Stimulated activated CD8-positive, alpha-beta memory T cell treated with anti-CD3 and anti-CD28 coated beads, Interleukin-12 subunit alpha, Interleukin-12 subunit beta, amount 100 ng/mL, for 4 hours (primary cell): ENCODE results near the gene BSDC1.
"Not testable (repeated sequence)": the region's sequence is repeated elsewhere in the genome, so short reads cannot be mapped to it uniquely, and the experiment has no call there.

Source experiments
- DNase-seq: peaks from one replicate; pipeline ENCODE4 v3.0.0-alpha.2; 2020; ENCODE audit warnings: low read depth

BSDC1 gene, protein sequence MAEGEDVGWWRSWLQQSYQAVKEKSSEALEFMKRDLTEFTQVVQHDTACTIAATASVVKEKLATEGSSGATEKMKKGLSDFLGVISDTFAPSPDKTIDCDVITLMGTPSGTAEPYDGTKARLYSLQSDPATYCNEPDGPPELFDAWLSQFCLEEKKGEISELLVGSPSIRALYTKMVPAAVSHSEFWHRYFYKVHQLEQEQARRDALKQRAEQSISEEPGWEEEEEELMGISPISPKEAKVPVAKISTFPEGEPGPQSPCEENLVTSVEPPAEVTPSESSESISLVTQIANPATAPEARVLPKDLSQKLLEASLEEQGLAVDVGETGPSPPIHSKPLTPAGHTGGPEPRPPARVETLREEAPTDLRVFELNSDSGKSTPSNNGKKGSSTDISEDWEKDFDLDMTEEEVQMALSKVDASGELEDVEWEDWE

DNA sequence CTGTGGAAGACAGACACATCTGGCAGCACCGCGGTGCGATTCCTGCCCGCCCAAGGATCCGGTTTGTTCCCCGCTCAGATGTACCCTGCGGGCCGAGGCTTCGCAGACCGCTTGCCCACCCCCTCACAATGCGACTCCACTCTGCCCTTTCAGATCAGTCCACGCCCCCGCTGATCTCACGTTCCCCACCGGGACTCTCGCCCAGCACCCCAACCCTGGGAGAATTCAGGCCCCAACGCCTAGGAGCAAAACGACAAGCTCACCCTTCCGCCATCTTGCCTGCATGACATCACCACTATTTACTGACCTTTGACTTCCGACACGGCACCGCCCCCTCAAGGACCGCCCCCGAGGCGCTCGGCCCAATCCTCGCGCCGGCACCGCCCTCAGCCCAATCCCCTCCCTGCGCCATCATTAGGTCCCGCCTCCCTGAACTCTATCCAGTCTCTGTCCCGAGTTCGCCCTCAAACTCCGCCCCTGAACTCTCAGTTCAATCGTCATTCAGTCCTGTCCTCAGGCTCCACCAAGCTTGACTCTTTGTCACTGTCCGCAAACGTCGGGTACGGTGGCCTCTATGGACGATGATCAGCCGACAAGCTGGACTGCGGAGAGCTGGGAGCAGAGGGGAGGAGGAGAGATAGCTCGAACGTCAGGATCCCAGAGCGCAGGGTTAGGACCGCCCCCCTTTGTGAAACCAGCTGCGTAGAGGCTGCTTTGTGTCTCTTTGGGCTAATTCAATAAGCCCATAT lies at the start of gene BSDC1:
Gene BSDC1 (minus strand): TSS at position 301 of the 749 bp plus-strand sequence. CDS start 27 bp downstream, at position 274.
- DNase-seq: peak; percentile 93

GRCh38 chr1:32441467-32441866 lies 47.2 kb upstream of the BSDC1 start:
- DNase-seq: not testable (repeated sequence)

- not testable (repeated sequence) for DNase-seq
Measured at GRCh38 chr1:32438777-32439176, 44.5 kb upstream of the BSDC1 start.

DNA sequence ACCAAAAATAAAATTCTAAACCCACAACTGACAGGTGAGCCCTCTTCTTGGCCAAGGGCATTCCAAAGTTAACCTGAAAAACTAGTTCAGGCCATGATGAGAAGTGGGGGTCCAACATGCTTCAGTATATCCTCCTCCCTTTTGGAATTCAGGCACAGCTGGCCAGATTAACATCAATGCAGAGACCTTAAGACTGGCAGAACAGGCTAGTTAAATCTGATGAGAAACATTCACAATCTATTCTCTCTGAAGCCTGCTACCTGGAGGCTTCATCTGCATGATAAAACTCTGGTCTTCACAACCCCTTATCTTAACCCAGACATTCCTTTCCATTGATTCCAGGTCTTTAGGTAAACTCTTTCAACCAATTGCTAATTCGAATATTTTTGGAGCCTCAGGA lies 43.9 kb upstream of the BSDC1 start:
- no peak for DNase-seq

DNA sequence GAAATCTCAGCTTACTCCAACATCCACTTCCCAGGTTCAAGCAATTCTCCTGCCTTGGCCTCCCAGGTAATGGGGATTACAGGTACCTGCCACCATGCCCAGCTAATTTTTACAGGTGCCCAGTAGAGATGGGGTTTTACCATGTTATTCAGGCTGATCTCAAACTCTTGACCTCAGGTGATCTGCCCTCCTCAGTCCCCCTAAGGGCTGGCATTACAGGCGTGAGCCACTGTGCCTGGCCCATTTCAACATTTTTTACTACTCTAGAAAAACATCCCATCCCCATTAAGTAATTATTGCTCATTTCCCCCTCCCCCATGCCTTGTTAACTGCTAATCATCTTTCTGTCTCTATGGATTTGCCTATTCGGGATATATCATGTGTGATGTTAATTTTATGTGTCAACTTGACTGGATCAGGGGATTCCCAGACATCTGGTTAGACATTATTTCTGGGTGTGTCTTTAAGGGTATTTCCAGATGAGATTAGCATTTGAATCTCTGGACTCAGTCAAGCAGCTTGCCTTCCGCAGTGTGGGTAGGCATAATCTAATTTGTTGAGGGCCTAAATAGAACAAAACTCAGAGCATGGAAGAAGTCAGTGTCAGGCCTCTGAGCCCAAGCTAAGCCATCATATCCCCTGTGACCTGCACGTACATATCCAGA lies 37.6 kb upstream of the BSDC1 start:
- no peak for DNase-seq

DNA sequence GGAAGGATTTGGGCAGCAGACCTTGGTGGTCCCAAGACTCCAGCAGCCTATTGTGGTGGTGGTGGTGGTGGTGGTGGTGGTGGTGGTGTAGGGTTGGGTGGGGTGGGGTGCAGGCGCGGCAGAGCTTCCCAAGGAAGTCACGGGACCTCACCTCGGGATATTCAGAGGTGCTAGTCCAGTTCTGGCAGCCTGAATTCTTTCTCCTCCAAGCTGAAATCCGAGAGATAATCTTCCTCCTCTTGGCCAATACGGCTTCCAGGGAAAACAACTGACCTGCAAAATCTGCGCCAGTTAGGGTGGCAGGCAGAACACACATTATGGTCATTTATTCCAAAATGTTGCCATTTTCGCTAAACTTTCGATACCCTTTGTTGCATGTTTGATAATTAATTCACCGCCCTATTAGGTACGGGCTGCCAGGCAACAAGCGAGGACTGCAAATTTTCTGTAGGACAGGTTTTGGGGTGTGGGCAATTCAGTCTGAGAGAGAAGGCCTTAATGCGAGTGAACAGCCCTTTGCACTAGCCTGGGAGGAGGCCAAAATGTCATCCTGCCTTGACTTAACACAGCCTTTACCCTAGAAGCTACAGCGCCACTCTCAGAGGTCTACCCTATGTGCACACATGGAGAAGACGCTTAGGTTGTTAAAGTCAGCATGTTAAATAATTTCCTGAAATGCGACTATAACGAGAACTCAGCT lies 33.2 kb upstream of the BSDC1 start:
- DNase-seq: no peak

- DNase-seq: no peak
Measured at GRCh38 chr1:32426489-32427255, 32.4 kb upstream of the BSDC1 start.

GRCh38 chr1:32421775-32422174 lies 27.5 kb upstream of the BSDC1 start:
- no peak for DNase-seq

DNA sequence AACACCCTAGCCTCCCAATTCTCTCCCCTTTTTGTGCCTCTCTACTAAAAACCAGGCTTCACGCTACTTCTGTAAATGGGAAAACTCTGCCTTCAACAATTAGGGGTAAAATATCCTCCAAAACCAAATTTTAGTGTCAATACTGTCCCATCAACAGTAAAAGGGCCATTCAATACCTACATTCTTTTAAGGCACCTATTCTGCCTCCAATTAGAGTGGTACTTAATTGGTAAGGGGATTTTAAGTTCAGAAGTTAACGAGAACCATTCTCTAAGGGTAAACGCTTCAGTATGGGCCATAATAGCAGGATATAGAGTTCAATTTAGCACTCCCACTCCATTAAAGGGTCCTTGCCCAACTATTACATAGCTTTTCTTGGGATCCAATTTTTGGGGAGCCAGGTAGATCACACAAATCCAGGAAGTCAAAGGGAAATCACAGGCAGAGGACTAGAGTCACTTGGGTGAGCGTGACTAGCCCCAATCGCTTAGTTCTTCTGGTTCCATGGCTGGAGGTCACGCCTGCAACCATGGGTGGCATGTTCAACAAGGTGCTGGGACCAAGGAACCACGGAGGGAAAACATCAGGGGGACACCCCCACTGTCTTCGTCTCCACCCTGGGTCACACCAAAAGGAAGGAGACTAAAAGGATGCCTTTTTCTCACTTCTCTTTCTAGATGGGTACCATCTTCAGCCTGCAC lies 20.1 kb upstream of the BSDC1 start:
- no peak for DNase-seq

- DNase-seq: peak; percentile 25
Measured at GRCh38 chr1:32413507-32414185, 19.4 kb upstream of the BSDC1 start.

DNA sequence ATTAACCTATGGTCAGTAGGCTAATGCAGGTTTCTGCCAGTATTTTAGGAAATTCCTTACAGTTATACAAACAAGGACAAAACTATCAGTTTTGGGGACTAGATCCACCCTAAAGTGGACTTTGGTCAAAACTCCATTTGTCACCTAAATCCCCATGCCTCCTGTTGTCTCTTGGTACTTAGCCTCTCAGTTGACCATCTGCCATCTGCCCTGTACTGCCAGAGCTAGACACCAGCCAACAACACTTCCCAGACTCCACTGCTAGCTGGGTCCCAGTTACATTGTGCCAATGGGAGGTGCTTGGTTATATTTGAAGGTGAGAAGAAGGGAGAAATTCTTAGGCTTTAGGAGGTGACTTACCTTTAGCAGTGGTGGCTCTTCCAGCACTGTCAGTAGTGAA lies 17.0 kb upstream of the BSDC1 start:
- no peak for DNase-seq

GRCh38 chr1:32406629-32407111 lies 12.4 kb upstream of the BSDC1 start:
- DNase-seq: no peak

DNA sequence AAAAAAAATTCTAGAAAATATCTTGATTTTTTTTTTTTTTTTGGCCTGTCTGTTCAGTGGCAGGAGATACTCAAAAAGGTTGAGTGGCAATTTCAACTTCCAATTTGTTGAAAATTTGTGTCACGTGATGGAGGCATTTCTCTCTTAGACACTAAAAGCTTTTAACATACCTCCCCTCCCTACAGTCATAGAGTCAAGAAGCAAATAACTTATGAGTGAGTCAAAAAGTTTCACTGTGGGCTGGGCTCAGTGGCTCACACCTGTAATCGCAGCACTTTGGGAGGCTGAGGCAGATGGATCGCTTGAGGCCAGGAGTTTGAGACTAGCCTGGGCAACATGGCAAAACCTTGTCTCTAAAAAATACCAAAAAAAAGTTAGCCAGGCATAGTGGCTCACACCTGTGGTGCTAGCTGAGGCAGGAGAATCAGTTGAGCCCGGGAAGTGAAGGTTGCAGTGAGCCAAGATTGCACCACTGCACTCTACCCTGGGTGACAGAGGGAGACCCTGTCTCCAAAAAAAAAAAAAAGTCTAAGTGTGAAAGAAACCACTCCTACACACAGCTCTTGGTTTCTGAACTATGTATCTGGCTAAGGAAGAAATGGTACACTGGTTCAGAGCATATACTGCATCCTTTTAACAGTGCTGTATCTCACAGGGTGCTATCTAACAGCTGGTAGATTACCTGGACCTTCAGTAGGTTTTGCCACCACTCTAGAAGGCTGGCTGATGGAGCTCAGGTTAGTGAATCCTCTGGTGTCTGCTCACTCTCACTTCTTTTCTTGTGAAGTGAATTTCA lies 11.6 kb upstream of the BSDC1 start:
- DNase-seq: no peak

GRCh38 chr1:32404946-32405345 lies 10.7 kb upstream of the BSDC1 start:
- DNase-seq: no peak

DNA sequence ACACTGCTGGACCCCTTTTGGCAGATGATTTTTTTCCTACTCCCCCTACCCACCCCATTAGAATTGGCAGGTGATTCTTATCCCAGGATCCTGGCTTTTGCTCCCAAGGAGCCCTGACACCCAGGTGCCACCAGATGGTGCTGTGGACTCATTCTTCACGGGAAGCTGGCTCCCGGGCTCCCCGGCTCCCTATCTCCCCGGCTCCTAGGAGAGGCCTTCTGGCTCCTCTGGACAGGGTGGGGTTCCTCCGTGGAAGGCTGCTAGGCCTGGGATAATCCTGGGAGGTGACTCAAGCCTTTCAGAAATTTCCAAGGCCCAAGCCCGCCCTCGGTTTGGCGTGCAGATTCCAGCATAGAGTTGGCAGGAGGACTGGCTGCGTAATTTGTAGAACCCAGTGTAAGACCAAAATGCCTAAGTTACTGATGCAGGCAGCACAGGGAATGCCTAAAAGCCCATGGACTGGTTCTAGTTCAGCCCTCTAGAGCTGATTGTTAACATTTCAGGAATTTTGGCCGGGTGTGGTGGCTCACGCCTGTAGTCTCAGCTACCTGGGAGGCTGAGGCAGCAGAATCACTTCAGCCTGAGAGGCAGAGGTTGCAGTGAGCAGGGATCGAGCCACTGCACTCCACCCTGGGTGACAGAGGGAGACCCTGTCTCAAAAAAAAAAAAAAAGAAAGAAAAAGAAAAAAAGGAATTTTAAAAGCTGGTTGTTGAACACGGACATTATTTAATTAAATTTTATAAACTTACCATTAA lies 6.8 kb upstream of the BSDC1 start:
- no peak for DNase-seq

- DNase-seq: no peak
Measured at GRCh38 chr1:32399843-32400242, 5.6 kb upstream of the BSDC1 start.

- DNase-seq: no peak
Measured at GRCh38 chr1:32398401-32398800, 4.2 kb upstream of the BSDC1 start.

DNA sequence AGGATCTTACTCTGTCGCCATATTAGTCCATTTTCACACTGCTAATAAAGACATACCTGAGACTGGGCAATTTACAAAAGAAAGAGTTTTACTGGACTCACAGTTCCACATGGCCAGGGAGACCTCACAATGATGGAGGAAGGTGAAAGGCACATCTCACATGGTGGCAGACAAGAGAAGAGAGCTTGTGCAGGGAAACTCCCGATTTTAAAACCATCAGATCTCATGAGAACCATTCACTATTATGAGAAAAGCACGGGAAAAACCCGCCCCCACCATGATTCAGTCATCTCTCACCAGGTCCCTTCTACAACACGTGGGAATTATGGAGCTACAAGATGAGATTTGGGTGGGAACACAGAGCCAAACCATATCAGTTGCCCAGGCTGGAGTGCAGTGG lies 2.3 kb upstream of the BSDC1 start:
- not testable (repeated sequence) for DNase-seq
